Fibroblast of skin of abdomen (primary cell): Measurements from ENCODE around the gene DTD1.

Experiments
- DNase-seq: peaks from one replicate; pipeline ENCODE4 v3.0.0-alpha.2; 2013

Gene DTD1

DNA sequence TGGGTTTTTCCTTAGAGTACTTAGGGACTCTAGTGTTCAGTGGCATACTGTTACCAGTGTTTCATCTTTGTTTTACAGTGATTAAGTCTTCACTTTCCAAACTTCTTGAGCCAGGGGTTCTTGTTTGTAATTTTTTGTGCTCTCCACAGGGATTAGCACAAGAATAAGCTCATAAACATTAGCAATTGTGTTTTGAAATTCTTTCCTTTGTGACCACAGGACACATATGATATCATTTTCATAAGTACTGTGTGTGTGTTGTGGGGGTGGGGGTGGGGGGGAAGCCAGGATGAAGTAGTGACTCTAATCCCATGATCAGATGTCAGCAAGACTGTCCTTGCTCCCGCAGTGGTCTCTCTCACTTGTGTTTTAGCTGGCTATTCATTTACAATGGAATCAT is 124.3 kb downstream of the DTD1 start:
- no peak for DNase-seq

DNA sequence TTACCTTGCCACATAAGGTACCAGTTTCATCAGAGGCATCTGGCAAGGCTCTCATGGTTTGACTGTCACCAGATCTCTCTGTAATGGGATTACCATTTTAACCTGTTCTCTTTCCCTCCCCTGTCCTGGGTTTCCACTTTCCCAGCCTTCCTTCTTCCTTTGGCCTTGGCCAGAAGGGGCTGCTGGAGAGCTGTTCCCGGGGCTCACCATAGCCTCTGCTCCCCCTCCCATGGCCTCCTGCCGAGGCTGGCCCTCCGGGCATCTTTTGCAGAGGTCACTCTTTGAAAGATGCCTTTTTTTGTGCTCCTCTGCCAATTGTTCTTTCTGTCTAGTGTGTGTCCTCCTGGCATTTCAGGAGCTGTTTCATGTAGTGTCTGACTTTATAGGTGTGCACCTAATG is 125.0 kb downstream of the DTD1 start:
- no peak for DNase-seq

DNA sequence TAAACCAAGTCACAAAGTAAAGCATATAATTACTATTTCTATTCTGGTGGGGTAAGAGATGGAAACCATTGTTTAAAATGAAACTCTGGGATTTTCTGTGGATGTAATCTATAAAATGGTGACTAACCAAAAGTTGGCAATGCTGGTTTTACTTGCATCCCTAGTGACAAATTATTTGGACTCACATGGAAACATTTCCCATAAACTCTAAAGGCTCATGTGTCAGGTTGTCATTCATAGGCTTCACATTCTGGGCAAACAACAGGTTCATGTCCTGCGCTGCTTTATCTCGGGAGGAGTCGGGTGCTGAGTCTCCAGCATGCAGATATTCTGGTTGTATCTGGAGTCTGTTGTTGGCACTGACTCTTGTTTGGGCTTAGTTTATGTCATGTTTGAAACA is 127.7 kb downstream of the DTD1 start:
- DNase-seq = no peak

DNA sequence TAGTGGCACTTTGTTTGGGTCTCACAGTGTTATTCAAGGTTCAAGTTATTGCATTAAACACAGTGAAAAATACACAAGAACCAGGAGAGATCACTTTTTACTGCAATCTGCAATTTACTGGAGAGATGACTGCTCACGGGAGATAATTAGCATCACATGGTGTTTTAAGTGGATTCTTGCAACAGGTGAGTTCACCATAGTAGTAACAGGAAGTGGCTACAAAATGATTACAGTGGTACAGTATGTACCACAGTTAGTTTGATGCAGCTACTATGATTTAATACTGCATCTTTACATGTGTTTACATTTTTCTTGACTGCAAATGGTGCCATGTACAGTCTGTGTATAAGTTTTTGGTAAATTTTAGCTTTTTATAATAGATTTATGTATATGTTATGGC is 129.2 kb downstream of the DTD1 start:
- no peak for DNase-seq

DNA sequence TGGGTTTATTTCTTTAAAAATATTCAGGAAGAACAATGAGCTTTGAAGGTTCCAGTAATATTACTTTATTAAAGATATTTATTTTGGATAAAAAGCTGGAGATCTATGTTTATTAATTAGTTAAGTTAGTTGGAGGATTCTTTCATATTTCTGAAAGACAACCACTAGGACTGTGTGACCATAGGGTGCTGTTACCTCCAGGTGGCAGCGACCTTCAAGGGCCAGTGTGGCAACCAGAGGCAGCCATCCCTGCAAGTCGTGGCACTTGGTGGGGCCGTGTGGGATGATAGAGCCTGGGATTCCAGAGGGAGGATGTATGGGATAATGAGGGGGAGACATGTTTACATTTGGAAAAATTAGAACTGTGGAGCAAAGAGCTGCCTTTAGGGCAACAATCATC is 130.3 kb downstream of the DTD1 start:
- no peak for DNase-seq

DNA sequence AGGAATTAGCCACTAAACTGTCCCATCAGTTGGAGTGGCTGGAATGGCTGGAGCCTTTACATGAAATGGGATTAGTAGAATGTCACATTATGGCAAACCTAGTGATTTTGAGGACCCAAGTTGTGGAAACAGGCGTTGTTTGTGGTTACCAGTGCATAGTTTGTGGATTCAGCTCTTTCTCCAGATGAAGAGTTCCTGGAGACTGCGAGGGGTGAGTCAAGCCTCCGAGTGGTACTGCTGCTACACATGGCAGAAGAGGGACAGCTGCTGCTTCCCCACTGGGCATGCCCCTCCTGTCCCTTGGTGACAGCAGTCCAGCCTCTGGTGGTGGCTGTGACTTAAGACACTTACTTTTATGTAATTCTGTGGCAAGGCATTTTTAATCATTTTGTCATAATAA is 131.6 kb downstream of the DTD1 start:
- peak; percentile 64 for DNase-seq

DNA sequence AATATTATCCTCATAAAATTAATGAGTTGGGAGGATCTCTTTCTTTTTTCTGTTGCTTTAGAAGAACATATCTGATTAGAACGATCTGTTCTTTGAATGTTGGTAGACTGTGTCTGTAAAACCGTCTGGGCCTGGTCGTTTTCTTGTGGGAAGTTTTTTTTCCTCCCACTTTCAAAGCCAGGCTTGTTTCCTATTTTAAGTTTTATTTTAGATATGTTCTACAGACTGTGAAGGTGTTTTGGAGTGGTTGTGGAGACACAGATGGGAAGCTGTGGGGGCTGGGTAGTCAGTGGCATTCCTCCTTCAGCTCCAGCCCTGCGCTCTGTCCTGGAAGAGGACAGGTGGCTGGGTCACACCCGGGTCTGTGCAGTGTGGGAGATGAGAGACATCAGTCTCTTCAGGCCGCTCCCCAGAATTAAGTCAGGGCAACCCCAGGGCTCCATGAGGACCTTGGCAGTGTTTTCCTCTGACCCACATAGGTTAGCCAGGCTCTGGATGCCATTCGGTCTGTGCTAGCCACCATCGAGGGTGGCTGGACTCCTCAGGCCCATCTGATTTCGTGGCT is 133.8 kb downstream of the DTD1 start:
- no peak for DNase-seq

DNA sequence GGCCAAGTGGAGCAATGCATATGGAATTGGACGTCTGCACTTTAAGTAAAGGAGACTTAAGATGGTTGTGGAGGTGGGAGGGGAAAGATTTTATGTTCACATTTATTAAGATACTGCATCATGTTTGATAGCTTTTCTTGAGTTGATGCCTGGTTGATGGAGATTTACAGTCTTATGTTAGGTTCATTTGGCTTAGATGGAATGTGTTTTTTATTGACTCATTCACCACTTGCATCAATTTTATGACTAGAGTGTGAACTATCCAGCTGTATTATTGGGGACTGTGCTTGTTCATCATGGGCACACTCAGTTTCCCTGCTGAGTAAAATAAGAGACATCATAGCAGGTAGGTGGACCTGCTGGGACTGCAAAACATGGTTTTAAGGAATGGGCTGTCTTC is 134.5 kb downstream of the DTD1 start:
- peak; percentile 62 for DNase-seq

DNA sequence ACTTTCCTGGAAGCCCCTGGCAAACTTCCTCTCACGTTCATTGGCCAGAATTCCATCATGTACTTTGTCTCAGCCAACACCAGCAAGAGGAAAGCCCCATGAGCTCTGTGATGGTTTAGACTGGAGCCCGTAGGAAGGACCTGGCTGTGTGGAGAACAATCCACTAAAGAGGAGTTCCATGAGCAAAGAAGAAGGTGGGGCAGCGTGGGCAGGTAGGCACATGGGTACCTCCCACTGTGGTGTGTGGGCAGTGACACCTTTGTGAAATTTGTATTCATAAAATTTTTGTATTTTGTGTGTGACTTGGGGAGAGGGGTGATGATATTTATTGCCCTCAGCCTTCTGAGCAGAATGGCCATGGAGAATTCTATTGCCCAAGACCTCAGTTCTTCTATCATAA is 136.2 kb downstream of the DTD1 start:
- DNase-seq = no peak

DNA sequence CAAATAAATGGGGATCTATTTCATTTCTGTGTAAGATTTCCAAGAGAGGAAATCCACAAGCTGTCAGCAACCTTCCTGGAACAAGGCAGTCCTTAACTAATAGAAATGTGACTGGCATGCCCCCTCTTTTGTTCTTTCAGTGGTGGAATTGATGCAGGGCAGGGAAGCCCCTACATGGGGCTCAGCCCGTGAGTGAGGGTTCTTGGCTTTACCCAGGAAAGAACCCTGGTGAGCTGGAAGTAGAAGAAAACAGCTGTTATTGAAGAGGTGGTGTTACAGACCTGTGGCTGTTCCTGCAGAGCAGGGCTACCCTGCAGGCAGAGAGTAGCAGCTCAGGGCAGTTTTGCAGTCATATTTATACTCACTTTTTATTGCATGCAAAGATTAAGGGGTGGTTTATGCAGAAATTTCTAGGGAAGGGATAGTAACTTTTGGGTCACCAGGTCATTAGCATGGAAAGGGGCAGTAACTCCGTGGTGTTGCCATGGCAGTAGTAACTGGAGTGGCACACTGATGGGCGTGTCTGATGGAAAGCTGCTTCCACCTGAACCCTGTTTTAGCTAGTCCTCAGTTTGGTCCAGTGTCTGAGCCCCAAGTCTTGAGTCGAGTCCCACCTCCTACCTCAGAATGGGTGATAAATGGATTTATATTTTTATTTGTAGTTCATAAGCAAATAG is 137.1 kb downstream of the DTD1 start:
- no peak for DNase-seq

DNA sequence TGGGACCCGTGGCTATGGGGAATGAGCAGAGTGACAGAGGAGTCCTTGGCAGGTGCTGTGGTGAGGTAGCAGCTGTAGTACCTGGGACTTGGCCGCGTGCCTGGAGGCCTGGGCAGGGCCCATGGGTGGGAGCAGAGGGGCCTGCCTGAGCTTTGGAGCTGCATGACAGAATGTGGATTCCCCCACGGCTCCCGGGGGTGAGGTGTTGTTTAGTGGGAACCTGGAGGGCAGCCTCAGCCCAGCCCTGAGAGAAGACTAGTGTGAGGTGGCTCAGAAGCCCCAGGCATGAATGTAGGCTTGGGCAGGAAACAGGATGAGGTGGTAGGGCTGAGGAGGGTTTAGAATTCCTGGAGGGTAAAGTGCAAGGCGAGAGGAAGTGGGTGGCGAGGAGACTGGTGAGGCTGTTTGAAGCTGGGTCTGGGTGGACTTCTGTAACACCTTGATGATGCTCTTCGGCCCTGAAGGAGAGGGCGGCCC is 139.2 kb downstream of the DTD1 start:
- no peak for DNase-seq

DNA sequence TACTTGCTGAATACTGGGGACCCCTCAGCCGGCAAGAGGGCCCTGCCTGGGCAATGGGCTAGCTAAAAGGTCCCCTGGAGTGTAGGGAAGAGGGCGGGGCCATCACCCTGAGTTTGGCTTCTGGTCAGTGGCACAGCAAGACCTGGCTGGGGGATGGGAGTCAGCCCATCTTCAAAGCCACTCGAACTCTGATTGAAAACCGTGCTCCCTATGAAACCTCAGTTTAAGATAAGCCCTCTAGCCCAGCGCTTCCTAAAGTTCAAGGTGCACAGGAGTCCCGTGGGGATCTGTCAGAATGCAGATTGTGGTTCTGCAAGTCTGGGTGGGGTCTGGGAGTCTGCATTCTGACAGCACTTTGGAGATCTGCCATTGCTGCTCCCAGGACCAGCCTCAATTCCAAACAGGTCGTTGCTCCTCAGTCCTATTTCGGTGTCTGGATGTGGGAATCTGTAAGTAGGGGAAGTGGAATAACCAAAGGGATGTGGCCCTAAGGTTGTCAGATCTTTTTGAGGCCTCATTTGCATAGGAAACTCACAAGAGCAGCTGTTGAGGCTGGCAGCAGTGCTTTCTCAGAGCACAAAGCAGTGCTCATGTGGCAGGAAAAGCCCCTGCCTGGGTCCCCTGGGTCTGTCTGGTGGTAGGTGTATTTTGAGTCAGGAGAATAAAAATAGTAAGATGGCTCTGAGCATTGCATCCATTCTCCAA is 140.5 kb downstream of the DTD1 start:
- DNase-seq = no peak

DNA sequence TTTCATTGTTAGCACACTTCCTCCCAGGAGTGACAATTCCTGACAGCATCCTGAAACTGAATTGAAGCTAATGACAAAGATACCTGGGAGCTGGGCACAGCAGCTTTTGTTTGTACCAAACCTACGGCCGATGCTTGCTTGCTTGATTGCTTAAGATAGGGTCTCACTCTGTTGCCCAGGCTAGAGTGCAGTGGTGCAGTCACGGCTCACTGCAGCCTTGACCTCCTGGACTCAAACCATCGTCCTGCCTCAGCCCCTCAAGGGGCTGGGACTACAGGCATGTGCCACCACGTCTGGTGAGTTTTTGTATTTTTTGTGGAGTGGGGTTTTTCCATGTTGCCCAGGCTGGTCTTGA is 141.0 kb downstream of the DTD1 start:
- no peak for DNase-seq

DNA sequence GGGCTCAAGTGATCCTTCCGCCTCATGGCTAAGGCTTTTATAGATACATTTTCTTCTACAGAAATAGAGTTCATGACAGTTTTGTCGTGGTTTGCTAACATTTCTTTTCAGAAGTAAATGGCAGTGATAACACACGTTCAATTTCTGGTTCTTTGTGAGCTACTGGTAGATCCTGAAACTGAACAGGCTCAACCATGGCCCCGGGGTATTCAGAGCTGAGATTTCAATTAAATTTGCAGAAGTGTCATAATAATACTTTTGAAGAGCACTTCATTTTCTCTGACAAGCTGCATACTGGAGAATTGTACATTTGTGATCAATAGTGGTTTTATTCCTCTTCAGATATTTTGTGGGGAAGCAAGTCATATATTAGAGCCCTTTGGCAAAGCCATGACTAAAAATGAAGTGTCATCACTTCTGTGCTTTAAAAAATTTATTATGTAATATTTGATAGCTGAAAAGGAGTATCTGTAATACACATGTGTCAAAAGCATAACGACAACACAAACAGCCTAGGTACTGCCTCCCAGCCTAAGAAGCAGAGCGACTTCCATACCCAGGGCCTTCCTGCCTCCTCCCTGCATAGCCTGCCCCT is 141.5 kb downstream of the DTD1 start:
- DNase-seq = no peak

DNA sequence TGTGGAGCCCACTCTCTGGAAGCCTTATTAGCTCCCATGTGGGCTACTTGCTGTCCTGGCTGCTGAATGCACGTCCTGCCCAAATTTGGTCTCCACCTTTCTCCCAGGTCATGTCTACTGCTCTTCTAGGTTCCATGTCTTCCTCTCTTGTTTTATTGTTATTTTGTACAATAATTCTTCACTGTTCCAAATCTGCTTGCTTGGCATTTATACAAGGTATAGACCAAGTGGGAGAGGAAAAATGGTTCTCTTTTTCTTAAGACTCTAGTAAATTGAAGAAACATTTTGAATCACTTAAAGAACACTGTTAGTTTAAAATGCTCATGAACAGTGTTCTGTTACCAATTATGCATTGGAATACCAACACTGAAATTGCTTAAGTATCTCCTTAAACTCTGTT is 144.1 kb downstream of the DTD1 start:
- no peak for DNase-seq

DNA sequence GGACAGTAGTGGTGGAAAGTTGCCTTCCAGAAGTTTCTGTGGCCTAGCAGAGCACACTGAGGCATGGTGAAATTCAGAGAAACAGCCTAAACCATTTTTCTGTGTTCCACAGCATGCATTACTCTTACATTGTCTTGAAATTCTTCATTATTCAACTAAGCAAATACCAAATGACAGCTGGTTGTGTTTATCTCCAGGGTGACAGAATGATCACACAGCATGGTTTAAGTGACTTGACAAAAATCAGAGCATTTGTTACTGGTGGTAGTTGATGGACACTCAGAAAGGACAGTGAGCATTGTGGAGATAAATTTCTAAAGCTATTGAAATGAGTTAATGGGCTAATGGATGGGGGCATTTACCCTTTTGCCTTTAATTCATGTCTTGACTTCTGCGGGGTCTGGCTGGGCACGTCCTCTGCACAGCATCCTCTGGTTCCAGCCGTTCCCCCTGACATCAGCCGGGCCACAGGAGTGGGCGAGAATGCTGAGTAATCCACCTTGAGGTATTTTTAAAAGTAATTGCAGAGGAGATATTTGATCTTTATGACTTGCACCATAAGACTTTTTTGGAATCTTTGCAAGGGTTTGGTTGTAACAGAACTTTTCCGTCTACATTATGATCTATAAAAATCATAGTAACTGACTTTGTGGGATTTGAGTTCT is 146.8 kb downstream of the DTD1 start:
- no peak for DNase-seq

DNA sequence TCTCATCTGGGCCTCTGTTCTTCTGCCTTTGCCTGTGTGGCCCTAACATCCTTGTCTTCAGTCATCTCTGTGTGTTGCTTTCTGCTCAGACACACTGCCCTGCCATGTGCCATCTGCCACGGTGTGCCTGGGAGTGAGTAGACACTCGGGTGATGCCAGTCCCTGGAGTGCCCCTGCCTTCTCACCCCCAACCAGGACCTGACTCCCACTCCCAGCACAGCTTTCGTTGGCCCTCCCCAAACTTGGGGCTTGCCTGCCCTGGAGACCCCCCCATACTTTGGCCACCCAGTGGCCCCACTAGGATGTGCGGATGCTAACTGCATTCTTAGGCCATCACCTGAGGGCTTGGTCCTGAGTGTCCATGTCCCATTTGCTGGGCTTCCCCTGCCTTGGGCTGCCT is 149.3 kb downstream of the DTD1 start:
- DNase-seq = no peak

DNA sequence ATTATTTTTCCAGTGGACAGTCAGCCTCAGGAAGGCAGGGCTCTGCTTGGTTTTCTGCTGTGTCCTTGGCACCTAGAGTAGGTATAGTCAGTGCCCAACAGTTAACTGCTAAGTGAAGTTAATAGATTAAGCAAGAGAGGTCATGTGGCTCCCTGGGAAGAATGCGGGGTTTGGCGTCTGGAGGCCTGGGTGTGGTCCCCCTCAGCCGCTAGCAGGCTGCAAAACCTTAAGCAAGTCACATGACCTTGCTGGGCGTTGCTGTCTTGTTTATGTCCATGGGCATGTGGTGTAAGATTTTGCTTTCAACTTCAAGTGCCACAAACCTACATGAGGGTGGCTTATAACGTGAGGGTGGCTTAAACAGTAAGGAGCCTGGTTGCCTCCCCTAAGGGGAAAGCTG is 150.2 kb downstream of the DTD1 start:
- DNase-seq = no peak

DNA sequence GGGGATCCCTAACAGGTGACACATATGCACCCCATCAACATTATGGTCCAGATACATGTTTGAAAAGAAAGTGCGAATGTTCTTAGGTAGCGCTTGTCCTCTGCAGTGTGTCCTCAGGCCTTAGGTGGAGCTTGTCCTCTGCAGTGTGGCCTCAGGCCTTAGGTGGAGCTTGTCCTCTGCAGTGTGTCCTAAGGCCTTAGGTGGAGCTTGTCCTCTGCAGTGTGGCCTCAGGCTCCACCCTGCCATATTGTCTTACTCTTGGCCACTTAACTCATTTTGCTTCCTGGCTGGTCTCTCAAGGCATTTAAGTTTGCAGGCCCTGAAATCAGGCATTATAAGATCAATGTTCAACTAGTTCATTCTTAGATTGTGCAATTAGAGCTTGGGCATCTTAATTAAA is 151.0 kb downstream of the DTD1 start:
- no peak for DNase-seq

DNA sequence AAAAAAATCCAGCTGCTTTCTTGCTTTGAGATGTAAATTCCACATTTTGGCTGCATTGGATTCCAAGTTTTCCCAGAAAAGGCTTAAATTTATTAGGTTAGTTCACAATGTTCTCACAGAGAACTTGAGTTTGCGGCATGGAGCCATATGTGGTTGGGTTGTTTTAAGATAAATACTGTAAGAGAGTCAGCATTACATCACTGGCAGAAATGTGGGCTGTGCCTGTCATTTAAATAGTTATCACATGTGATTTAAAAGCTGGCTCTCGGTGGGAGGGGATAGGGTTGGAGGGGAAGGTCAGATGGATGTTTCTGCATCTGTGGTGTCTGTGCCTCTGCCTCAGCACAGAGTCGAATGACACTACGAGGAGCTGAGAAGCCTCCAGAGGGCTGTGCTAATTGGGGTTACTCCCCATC is 151.9 kb downstream of the DTD1 start:
- peak; percentile 92 for DNase-seq

DNA sequence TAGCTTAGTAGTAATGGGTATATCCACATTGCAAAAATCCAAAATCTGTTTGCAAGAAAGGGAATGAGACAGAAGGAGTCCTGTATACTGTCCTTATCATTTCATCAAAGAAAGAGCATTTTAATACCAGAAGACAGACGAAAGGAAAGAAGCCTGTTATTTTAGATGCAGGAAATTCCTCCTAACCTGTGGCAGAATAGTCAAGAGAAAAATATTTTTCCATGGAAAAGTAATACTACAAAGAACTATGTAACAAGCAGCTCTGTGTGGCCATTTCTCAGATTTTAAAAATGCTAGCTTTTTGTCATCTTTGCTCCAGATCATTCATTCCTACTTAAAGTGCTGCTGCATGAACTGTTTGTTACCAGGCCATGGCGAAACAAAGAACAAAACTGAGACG is 152.9 kb downstream of the DTD1 start:
- DNase-seq = no peak

DNA sequence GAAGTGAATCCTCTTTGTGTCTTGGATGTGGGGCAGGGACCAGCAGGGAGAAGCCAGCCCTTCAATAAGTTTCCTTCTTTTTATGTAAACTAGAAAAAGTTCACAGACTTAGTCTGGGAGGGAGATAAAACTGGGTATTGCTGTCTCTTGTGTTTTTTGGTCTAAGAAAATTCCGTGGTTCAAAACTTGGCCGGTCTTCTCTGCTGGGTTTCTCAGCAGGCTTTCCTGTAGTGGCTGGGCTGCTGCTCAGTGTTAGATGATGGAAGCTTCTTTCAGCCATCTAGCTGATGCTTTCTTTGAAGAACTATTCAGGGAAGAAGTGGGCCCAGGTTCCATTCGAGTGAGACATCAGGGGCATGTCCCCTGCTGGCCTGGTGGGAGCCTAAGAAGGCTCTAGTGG is 155.0 kb downstream of the DTD1 start:
- no peak for DNase-seq

DNA sequence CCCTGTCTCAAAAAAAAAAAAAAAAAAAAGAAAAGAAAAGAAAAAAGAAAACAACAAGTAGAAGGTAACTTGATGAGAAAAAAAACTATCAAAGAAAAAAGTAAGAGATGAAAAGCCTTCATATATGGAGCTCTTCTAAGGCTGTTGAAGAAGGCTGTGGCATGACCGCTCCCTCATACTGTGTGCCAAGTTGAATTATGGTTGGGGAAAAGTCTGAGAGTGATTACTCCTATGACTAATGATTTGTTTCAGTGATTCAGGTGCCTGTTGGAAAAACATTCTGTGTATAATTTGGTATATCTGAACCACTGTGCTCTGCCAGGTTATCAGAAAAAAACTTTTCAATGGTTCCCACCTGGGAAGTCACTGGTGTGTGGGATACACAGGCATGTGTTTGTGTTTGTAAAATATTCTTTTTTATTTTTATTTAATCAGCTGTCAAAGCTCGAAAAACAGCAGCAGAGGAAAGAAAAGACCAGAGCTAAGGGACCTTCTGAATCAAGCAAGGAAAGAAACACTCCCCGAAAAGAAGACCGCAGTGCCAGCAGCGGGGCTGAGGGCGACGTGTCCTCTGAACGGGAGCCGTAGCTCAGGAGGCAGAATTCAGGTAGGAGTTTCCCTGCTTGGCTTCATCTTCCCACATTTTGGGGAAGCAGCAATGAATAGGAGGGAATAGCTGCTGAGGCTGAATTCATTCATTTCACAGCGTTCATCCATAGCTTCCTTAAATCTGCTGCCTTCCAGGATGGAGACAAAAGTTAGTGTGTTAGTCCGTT is 156.0 kb downstream of the DTD1 start:
- no peak for DNase-seq
